GM12892 (cell line): Measurements from ENCODE around the gene HCRTR2.

Experiments used
- POLR2A ChIP-seq: IDR thresholded peaks from 2 replicates; pipeline ENCODE4 v1.6.1; 2011; ENCODE audit warnings: low read depth, low read length, control low read depth
- POLR2AphosphoS5 ChIP-seq: IDR thresholded peaks from 2 replicates; pipeline ENCODE4 v1.6.1; 2011; ENCODE audit warnings: low read depth, low read length, control low read depth

DNA sequence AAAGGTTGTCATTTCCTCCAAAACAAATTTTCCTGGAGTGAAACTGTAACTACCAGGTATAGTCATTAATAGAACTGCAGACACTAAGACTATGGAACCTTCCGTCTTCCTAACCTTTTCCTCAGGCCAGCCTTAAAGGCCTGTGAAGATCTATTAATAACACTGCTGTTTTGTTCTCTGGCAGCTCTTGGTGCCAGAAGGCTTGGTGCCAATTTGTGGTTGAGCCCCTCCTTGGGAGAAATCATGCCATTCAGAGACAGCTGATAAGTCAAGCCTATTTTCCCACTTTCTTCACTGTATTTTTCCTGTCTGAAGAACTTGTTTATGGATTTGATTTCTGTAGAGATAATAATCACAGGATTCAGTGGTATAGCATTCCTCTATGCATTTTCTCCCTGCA is 64.8 kb downstream of the HCRTR2 start:
- no peak for TF ChIP-seq POLR2A
- TF ChIP-seq POLR2AphosphoS5 = no peak
